GM19240 (cell line): Measurements from ENCODE around the gene ZMIZ1.
A peak's percentile ranks its signal among the peaks of the same experiment; 100 is the strongest.
"Not testable (repeated sequence)": the region's sequence is repeated elsewhere in the genome, so short reads cannot be mapped to it uniquely, and the experiment has no call there.

Experiments
- DNase-seq: peaks from one replicate; pipeline ENCODE4 v3.0.0; 2011; ENCODE audit warnings: low spot score; ENCODE audit not compliant: insufficient read length

ZMIZ1 gene

DNA sequence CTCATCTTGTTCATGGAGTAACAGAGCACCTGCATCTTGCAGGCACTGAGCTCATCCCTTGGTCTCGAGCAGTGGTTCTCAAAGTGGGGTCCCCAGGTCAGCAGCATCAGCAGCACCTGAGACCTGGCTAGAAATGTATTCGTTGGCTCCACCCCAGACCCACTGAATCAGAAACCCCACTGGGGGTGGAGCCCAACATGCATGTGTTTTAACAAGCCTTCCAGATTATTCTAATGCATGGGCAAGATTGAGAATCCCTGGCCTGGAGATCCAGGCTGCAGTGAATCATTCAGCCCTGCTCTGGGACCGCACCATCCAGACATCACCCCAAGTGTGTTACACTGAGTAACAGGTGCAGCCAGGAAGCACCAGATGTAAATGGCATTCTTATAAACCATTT, 193.4 kb downstream of the ZMIZ1 start:
- DNase-seq = no peak

DNA sequence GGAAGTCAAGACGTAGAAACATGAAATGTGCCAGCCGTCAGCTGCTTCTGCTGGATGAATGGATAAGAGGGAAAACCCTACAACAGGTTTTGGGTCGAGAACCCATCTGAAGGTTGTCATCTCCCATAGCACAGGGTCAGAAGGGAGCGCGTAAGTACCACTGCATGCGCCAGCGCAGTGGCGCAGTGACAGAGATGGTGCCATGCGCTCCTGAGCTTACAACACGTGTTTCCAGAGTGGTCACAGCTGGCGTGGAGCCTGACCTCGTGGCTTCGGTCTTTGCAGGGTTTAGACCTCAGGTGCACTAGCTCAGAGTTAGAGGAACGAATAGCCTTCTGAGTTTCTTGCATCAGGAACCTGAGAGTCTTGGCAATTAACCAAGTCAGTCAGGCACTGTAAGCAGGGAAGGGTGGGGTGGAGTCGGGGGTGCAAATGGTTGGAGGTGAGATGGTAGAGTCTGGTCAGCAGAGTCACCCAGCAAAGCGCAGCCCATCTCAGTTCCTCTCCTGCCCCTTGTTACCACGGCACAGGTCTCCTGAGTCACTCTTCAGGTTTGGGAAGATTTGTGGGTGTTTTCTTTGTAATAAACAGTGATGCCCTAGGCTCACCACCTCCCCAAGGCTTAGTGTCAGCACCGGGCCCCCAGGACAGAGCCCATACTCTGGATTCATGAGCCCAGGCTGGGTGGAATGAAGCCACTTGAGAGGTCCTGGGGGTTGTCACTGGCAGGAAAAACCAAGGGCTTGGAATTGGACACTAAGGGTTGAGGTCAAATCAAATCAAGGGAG, 194.4 kb downstream of the ZMIZ1 start:
- no peak for DNase-seq

DNA sequence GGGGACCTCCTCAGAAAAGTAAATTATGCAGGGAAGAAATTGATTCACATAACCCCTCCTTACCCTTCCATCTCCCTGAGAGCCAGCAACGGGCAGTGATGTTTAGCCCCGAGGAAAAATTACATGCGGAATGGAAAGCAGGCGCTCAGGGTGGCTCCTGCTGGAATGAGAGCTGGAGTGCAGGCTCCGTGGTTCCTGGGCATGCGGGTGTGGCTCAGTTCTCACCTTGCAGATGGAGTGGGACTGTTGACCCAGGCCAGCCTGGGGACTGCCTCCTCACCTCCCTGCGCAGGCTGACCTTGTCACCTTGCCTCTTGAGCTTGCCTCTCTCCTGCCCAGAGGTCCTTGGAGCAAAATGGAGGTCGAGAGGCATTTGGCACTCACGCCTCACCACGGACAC, 195.2 kb downstream of the ZMIZ1 start:
- no peak for DNase-seq

DNA sequence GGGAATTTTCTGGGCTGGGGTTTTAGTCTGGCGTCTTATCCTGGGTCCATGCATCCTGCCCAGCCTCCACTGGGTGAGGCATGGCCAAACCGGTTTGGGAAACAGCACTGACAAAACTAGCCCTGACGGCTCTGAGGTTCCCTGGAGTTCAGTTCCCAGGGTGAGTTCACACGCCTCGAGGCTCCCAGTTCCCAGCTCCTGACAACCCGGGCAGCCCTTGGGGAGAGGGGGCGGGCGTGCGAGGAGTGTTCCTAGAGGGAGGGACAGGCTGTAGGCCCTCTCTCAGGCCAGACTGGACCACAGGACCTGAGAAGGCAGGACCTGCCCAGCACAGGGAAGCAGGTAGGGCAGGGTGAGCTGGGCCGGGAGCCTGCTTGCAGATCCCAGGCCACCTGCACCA, 196.2 kb downstream of the ZMIZ1 start:
- no peak for DNase-seq

DNA sequence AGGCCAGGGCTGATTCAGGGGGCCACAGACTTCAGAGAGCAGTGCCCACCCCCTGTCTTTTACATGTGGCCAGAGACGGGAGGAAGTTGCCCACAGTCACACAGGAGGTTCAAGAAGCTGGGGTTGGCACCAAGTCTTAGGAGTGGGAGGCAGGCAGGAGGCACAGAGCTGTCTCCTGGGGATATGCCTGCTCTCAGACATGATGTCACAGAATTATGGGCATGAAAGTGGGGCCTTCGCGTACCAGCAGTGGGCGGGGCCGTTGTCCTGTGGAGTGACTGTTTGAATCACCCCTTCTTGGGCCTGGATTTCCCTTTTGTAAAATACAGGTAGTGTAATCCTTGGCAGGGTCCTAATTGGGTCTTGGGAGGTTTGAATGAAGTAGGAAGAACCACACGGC, 197.3 kb downstream of the ZMIZ1 start:
- no peak for DNase-seq

DNA sequence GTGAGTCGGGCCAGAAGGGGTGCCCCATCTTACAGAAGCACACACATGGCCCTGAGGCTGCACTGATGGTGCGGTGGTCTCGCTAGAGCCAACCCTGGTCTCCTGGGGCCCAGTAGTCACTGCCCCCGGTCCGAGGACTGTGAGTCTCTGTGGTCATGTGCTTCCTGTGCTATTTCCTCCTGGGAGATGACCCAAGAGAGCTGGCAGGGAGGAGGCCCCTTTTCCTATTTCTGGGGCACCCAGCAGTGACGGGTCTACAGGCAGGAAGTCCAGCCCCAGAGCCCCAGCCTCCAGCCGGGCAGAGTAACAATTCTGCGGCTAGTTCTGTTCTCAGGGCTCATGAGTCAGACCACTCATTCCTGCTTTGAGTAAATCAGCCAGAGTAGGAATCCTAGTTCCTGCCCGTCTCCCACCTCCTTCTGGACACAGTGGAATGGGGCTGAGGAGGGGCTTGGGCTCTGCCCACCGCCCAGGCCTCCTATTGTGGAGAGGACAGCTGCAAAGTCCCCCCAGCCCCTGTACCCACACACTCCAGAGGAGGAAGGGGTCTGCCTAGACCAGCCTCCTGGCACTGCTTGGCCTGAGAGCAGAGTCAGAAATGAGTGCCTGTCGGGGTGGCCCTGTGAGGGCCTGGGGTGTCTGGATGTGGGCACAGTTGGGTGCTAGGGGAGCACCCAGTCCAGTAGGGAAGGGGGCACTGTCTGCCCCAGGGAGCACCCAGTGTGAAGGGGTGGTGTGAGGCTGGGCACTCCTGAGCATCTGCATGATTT, 198.0 kb downstream of the ZMIZ1 start:
- DNase-seq = peak; percentile 80

DNA sequence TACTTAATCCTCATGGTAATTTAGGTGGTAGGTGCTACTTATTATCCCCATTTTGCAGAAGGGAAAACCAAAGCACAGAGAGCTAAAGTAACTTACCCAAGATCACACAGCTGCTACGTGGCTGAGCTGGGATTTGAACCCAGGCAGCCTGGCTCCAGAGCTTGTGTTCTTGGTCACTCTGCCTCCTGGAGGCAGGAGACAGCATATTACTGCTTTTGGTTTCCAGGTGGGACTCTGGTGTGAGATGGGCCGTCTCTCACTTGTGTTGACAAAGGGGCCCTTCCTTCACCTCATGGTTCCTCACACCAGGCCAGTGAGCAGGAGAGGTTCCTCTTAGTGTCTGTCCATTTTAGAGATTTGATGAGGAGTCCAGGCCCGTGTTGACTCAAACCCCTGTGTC, 198.7 kb downstream of the ZMIZ1 start:
- no peak for DNase-seq

DNA sequence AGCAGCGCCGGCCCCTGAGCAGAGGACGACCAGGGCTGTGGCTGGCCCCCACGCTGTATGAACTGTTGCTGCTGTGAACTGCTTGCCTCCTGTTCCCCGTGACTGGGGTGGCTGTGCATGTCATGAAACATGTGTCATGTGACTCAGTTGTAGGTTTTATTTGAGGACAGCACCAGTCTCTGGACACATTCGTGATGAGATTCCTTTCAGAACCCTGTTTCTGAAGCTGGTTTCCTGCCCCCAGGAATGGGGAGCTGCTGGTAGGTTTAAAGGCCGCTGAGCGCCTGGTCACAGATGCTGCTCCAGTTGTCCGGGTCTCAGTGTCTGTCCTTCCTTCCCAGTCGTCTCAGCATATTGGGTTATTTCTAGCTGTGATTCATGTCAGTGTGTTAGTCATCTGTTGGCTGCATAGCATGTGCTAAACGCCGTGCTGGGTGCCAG, 199.4 kb downstream of the ZMIZ1 start:
- no peak for DNase-seq

DNA sequence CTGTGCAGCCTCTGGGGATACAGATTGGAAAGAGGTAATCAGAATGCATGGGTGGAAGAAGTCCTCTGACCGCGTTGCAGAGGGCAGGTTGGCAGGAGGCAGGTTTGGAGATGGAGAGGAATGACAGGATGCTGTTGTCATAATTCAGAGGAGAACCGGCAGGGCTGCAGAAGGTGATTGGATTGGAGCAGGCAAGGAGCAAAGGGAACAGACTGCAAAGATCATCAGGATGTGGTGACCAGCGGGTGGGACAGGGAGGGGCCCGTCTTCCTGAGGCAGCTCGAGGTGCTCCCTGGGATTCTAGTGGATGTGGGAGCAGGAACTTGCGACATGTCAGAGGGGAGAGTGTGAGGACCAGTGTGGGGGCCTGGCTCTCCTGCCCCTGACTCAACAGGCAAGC, 200.0 kb downstream of the ZMIZ1 start:
- DNase-seq = no peak

DNA sequence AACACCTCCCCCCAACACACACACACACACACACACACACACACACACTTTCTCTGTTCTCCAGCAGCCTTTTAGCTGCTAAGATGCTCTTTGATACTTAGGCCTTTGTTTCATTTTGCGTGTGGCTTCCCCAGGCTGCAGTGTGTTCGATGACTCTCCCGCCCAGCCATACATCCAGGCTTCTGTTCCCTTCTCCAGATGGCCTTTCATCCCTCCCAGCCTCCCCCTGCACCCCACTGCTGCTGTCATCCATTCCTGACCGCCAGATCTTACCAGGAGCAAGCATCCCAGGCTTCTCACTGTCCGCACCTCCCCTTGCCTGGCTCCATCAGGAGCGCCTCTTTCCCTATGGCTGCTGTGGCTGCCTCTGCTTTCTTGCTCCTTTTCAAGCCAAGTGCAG, 200.7 kb downstream of the ZMIZ1 start:
- DNase-seq = no peak

DNA sequence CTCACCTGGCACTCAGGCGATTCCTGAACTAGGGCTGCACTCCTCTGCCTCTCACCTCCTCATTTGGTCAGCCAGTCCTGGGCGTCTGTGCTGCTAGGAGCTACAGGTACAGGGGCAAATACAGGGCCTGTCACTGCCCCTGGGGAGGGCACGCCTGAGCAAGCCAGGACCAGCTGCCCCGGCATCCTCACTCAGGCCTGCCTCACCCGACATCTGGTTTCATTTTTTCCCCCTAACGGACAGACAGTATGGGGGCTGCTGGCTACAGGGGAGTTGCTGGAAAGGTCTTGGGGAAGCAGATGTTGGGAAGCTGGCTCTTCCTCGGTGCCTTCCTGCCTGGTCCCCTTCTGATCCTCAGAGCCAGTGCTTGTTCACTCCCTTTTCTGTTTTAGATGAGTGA, 201.2 kb downstream of the ZMIZ1 start:
- no peak for DNase-seq

DNA sequence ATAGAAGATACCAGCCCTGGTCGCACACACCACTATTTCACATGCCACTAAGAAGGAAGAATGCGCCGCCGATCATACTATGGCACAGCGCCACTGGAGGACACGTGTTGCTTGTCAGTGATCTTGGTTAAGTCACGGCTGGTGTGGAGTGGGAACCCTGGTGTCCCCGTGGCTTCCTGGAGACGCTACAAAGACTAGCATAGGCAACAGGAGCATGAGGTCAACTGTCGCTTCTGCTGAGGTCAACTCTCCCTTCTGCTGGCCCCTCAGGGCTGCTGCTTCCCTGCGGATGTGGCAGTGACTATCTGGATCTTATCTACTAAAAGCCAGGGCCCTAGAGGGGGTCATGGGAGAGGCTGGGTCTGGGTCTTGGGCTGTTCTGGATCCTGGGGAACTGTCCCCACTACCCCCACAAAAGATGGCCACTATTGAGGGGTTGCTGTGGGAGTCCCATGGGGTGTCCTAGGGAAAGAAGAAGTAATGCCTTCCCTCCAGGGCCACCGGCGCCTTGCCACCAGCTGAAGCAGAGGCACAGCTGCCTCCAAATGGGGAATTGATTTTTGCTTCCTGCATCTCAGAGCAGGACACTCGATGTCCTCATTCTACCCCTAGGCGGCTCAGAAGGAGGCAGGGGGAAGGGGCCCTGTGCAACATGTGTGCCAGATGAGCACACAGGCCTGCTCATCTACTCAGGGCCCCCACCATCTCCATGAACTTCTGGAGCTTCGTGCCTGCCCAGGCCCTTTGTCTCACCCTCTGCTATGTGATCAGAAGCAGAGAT, 201.9 kb downstream of the ZMIZ1 start:
- no peak for DNase-seq

DNA sequence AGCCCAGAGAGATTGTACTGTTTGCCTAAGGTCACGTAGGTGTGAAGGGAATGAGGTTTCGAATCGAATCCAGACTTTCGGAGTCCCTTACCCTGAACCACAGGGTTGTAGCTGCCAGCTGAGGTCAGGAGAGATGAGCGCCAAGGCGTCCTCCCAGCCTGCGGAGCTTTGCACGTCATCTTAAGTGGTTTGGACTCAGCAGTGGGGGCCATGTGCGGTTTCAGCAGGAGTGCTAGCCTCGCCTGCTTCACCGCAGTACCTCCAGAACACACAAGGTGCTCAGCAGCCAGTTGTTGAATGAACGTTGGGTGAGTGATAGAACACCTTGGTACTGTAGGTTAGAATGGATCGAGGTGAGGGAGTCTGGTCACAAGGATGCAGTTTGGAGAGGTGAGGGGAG, 203.6 kb downstream of the ZMIZ1 start:
- no peak for DNase-seq

DNA sequence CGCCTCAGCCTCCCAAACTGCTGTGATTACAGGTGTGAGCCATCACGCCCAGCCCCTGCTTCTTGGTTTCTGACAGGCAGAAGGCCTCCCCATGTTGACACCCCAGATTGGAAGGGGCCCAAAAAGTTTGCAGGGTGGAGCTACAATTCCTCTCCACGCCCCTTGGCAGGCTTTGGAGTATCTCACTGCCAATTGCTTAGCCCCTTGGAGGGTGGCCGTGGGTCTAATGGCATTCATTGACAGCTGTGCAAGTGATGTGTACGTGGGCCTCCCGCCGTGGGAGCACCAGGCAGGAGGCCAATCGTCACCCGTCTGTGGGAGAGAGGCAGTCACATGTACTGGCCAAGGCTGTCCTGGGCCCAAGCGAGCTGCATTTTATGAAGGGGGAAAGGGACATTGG, 204.8 kb downstream of the ZMIZ1 start:
- DNase-seq = no peak

DNA sequence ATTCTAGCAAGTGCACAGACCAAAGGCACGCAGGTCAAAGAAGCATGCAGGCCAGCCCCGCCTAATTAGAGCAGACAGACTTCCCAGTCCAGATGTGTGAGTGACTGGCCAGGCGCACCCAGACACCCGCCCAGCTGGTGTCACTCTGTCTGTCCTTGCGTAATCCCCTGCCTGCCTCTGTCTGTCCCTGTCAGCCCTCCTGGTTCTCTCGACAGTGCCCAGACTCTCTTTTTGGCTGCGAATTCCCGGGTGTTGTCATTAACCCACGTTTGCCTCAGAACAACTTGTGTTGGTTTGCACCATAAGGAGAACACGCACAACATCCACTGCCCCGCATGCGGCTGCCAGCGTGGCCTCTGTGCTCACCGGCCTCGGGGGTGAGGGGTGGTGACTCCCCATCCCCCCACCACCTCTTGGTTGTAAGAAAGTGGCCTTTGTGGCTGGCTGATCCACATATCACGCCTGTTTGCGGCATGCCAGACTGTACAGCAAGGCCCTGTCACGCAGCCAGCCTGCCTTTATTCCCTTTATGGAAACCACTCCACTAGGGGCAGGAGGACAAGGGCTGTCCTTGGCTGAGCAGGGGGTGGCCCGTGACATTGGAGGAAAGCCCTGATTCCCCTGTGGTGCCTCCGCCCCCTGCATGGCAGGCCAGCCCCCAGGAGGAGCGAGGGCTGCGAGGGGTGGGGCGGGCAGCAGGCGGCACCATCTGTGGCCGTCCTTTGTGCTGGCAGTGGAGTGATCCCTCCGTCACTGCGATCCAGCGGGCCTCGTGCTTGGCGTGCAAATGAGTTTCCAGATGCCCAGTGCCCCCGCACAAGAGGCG, 205.7 kb downstream of the ZMIZ1 start:
- no peak for DNase-seq

DNA sequence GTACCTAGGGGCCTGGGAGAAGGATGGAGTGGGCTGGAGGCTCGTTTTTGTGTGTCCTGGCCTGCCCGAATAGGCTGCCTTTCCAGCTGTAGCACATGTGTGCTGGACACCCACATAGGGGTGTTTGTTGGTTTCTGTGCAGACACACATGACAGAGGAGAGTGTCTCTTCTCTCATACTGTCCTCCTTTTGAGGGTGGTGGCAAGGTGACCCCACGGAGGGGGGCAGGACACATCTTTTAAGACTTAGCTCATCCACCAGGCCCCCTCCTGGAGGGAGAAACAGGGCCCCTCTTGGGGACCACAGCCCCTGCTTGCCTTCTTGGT, 206.3 kb downstream of the ZMIZ1 start:
- no peak for DNase-seq

DNA sequence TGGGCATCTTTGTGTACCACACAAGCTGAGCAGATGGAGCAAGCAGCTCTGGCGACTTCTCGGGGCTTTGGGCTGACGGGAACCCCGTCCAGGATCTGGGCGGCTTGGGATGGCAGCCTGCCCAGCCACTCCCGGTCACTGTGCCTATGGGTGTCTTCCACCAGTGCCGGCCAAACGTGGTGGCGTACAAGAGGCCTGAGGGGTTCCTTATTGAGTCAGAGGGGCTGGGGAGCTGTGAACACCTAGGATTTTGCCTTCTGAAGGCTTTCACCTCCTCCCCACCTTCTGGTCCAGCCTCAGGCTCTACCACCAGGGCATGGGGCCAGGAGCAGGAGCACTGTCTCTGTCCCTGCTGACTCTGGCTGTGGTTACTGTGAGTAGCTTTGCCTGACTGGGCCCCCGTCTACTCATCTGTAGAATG, 206.7 kb downstream of the ZMIZ1 start:
- no peak for DNase-seq

DNA sequence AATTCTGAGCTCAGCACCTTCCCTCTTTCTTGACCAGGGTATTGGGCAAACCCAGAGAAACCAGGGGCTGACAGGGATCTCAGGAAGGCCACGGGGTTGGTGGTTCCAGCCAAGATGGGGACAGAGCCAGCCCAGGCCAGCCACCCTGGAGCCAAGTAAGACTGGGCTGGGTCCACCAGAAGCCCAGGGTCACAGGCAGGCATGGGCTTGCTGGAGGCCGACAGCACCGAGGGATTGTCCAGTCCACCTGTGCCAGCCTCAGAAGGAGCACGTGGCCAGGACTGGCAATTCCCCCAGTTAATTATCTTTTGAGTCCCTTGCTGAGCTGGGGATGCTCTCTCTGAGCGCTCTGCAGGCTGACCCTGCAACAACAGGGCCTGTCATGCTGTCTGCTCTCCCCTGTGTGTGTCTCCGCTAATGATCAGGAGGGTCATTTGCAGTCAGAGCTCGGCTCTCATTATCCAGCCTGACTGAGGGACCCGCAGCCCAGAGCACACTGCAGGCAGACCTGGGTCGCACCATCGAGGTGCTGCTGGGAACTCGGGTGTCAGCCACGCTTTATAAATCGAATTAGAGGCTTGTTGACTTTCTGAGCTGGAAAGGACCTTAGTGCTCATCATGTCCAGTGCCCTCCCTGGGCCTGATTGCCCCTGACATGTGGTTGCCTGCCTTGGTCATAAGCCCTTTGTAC, 209.0 kb downstream of the ZMIZ1 start:
- no peak for DNase-seq

DNA sequence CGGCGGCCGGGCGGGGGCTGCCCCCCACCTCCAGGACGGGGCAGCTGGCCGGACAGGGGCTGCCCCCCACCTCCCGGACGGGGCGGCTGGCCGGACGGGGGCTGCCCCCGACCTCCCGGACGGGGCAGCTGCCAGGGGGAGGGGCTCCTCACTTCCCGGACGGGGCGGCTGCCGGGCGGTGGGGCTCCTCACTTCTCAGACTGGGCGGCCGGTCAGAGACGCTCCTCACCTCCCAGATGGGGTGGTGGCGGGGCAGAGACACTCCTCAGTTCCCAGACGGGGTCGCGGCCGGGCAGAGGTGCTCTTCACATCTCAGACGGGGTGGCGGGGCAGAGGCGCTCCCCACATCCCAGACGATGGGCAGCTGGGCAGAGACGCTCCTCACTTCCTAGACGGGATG, 210.3 kb downstream of the ZMIZ1 start:
- not testable (repeated sequence) for DNase-seq

DNA sequence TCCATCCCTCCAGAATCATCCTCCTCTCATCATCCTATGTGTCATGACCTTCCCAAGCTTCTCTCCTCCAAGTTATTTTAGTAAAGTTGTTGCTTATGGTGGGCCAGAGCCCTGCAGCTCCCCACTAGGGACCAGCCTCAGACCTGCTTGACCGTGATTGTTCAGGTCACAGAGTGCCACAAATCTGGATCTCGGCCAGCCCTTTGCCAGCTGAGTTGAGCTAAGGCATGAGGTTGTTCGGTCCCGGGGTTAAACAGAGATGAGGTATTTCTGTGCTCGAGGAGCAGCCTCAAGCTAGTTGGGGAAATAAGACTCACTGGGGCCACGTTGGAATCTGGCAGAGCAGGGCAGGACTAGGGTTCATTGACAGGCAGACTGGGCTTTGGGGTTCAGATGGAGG, 212.2 kb downstream of the ZMIZ1 start:
- no peak for DNase-seq

DNA sequence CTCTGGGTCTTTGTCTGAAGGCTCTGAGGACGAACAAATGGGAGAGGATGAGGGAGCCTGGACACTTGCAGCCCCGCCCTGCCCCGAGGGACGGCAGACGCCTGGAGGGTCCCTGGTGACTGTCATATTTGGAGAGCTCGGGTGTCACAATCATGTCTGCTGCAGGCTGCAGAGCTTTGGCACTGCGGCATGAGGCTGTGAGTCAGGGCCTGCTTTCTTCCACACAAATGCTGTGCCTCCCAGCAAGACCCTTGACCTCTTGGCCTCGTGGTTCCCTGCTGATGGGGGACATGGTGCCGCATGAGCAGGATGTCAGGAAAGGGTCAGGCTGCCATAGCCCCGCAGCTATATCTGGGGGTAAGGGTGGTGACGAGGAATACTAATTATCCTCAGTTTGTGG, 213.6 kb downstream of the ZMIZ1 start:
- no peak for DNase-seq
